ENCODE data around the gene DENND4B.
"Not testable (repeated sequence)": the region's sequence is repeated elsewhere in the genome, so short reads cannot be mapped to it uniquely, and the experiment has no call there.

DENND4B gene

GRCh38 chr1:153928791-153929341 is 17.7 kb downstream of the DENND4B start:
- H3K9me3 Mint-ChIP-seq: no peaks in the 10 kb centered on the region
- H3K27me3 Mint-ChIP-seq: no peaks in the 10 kb centered on the region
- no peak for ATAC-seq
- peak overlapping the region; percentile 58 for H3K27ac Mint-ChIP-seq
- peaks cover 31% of the 10 kb centered on the region for H3K36me3 Mint-ChIP-seq
- H3K4me1 Mint-ChIP-seq: peaks cover 14% of the 10 kb centered on the region
- H3K4me3 Mint-ChIP-seq: no peak overlapping the region

- Mint-ChIP-seq H3K27me3 (no peaks in the 10 kb centered on the region), H3K36me3 (peaks cover 32% of the 10 kb centered on the region), H3K27ac (peak overlapping the region; percentile 58), H3K9me3 (no peaks in the 10 kb centered on the region), H3K4me1 (peaks cover 14% of the 10 kb centered on the region), H3K4me3 (no peak overlapping the region)
- ATAC-seq: no peak
These were observed 18.3 kb downstream of the DENND4B start for GRCh38 chr1:153928245-153928644.

- ATAC-seq: no peak
- H3K9me3 Mint-ChIP-seq: no peaks in the 10 kb centered on the region
- peaks cover 21% of the 10 kb centered on the region for H3K4me1 Mint-ChIP-seq
- H3K27me3 Mint-ChIP-seq: no peaks in the 10 kb centered on the region
- H3K4me3 Mint-ChIP-seq: no peak overlapping the region
- H3K36me3 Mint-ChIP-seq: peaks cover 19% of the 10 kb centered on the region
- H3K27ac Mint-ChIP-seq: no peak overlapping the region
These were observed 20.1 kb downstream of the DENND4B start for GRCh38 chr1:153926405-153926804.

GRCh38 chr1:153922972-153923925 is 23.3 kb downstream of the DENND4B start, which contains the start of gene GATAD2B:
TSS of gene GATAD2B (minus strand) at chr1:153922972. CDS start at chr1:153828347, 94,625 bp downstream.
- Mint-ChIP-seq H3K9me3 (no peaks in the 10 kb centered on the region), H3K4me3 (peak within 1 kb of the TSS; percentile 100), H3K27me3 (no peaks in the 10 kb centered on the region), H3K36me3 (peaks cover 5% of the 10 kb centered on the region), H3K27ac (peak within 1 kb of the TSS; percentile 94), H3K4me1 (peaks cover 44% of the 10 kb centered on the region)
- ATAC-seq: peak; percentile 99

GRCh38 chr1:153922076-153922971 is 24.2 kb downstream of the DENND4B start:
- no peaks in the 10 kb centered on the region for H3K27me3 Mint-ChIP-seq
- H3K4me1 Mint-ChIP-seq: peaks cover 50% of the 10 kb centered on the region

GRCh38 chr1:153921803-153922075 is 24.8 kb downstream of the DENND4B start:
- Mint-ChIP-seq H3K27ac (peak overlapping the region; percentile 94), H3K4me1 (peaks cover 50% of the 10 kb centered on the region), H3K27me3 (no peaks in the 10 kb centered on the region), H3K4me3 (peak overlapping the region; percentile 100), H3K36me3 (peaks cover 12% of the 10 kb centered on the region), H3K9me3 (no peaks in the 10 kb centered on the region)
- ATAC-seq: no peak

More at GRCh38 chr1:153922076-153922971, 24.2 kb downstream of the DENND4B start:
- Mint-ChIP-seq H3K9me3 (no peaks in the 10 kb centered on the region), H3K4me3 (peak overlapping the region; percentile 100), H3K27ac (peak overlapping the region; percentile 94), H3K36me3 (peaks cover 12% of the 10 kb centered on the region)
- peak; percentile 58 for ATAC-seq

GRCh38 chr1:153921080-153921802 is 25.3 kb downstream of the DENND4B start:
- H3K4me3 Mint-ChIP-seq: peak overlapping the region; percentile 100
- no peaks in the 10 kb centered on the region for H3K27me3 Mint-ChIP-seq
- no peak for ATAC-seq
- peaks cover 14% of the 10 kb centered on the region for H3K36me3 Mint-ChIP-seq
- H3K27ac Mint-ChIP-seq: peak overlapping the region; percentile 94
- no peaks in the 10 kb centered on the region for H3K9me3 Mint-ChIP-seq
- H3K4me1 Mint-ChIP-seq: peaks cover 52% of the 10 kb centered on the region

GRCh38 chr1:153919876-153920852 is 26.4 kb downstream of the DENND4B start:
- Mint-ChIP-seq H3K4me3 (peak overlapping the region; percentile 62), H3K27ac (peak overlapping the region; percentile 94), H3K27me3 (no peaks in the 10 kb centered on the region), H3K36me3 (peaks cover 19% of the 10 kb centered on the region), H3K9me3 (no peaks in the 10 kb centered on the region), H3K4me1 (peaks cover 58% of the 10 kb centered on the region)
- ATAC-seq: no peak

- no peaks in the 10 kb centered on the region for H3K27me3 Mint-ChIP-seq
- ATAC-seq: no peak
- no peak overlapping the region for H3K4me3 Mint-ChIP-seq
- no peak overlapping the region for H3K27ac Mint-ChIP-seq
- H3K4me1 Mint-ChIP-seq: peaks cover 55% of the 10 kb centered on the region
- H3K36me3 Mint-ChIP-seq: peaks cover 23% of the 10 kb centered on the region
- H3K9me3 Mint-ChIP-seq: peaks cover 3% of the 10 kb centered on the region
These were observed 30.2 kb downstream of the DENND4B start for GRCh38 chr1:153916297-153916696.

GRCh38 chr1:153912349-153912748 is 34.2 kb downstream of the DENND4B start:
- peaks cover 24% of the 10 kb centered on the region for H3K36me3 Mint-ChIP-seq
- no peak overlapping the region for H3K4me3 Mint-ChIP-seq

GRCh38 chr1:153910560-153910959 is 36.0 kb downstream of the DENND4B start:
- not testable (repeated sequence) for H3K27me3 Mint-ChIP-seq, H3K27ac Mint-ChIP-seq
- peaks cover 29% of the 10 kb centered on the region for H3K36me3 Mint-ChIP-seq

More at GRCh38 chr1:153912349-153912748, 34.2 kb downstream of the DENND4B start:
- Mint-ChIP-seq H3K4me1 (peaks cover 24% of the 10 kb centered on the region), H3K27me3 (no peaks in the 10 kb centered on the region), H3K27ac (no peak overlapping the region), H3K9me3 (peaks cover 3% of the 10 kb centered on the region)
- no peak for ATAC-seq

GRCh38 chr1:153908071-153908470 is 38.4 kb downstream of the DENND4B start:
- H3K9me3 Mint-ChIP-seq: peaks cover 3% of the 10 kb centered on the region
- ATAC-seq: no peak
- H3K4me3 Mint-ChIP-seq: no peak overlapping the region
- H3K27me3 Mint-ChIP-seq: no peaks in the 10 kb centered on the region
- peaks cover 33% of the 10 kb centered on the region for H3K4me1 Mint-ChIP-seq
- H3K36me3 Mint-ChIP-seq: peaks cover 34% of the 10 kb centered on the region
- no peak overlapping the region for H3K27ac Mint-ChIP-seq

More at GRCh38 chr1:153910560-153910959, 36.0 kb downstream of the DENND4B start:
- H3K4me1 Mint-ChIP-seq: peaks cover 25% of the 10 kb centered on the region
- not testable (repeated sequence) for H3K9me3 Mint-ChIP-seq, H3K4me3 Mint-ChIP-seq, ATAC-seq

- ATAC-seq: no peak
- H3K27ac Mint-ChIP-seq: no peak overlapping the region
- H3K27me3 Mint-ChIP-seq: no peaks in the 10 kb centered on the region
- peaks cover 37% of the 10 kb centered on the region for H3K4me1 Mint-ChIP-seq
- H3K4me3 Mint-ChIP-seq: no peak overlapping the region
- peaks cover 38% of the 10 kb centered on the region for H3K36me3 Mint-ChIP-seq
- H3K9me3 Mint-ChIP-seq: peaks cover 3% of the 10 kb centered on the region
These were observed 39.4 kb downstream of the DENND4B start for GRCh38 chr1:153907134-153907533.

All from stimulated activated memory B cell treated with anti-CD40 and anti-IgM and Interleukin-4, amounts not matched to agents 10 μg/mL and 1 μg/mL and 100 μg/mL, for 72 hours (primary cell).